IPS-15b (cell line): ENCODE data around the gene ASPM.
"Not testable (repeated sequence)": the region's sequence is repeated elsewhere in the genome, so short reads cannot be mapped to it uniquely, and the experiment has no call there.

Source experiments
- H3K27me3 ChIP-seq: one replicate; pipeline ENCODE4 v1.6.1; 2013; ENCODE audit warnings: low read length; ENCODE audit not compliant: control insufficient read depth, insufficient read depth
- H3K36me3 ChIP-seq: one replicate; pipeline ENCODE4 v1.6.1; 2013; ENCODE audit warnings: low read length; ENCODE audit not compliant: control insufficient read depth, insufficient read depth
- H3K4me1 ChIP-seq: one replicate; pipeline ENCODE4 v1.6.1; 2013; ENCODE audit warnings: mild to moderate bottlenecking, low read length; ENCODE audit not compliant: control insufficient read depth, insufficient read depth
- H3K4me3 ChIP-seq: one replicate; pipeline ENCODE4 v1.5.1; 2013; ENCODE audit warnings: low read depth, low read length
- H3K9ac ChIP-seq: one replicate; pipeline ENCODE4 v1.6.1; 2013; ENCODE audit warnings: low read depth, mild to moderate bottlenecking, low read length
- H3K9me3 ChIP-seq: one replicate; pipeline ENCODE4 v1.6.1; 2013; ENCODE audit warnings: mild to moderate bottlenecking, low read length; ENCODE audit not compliant: control insufficient read depth, insufficient read depth

The ASPM gene

DNA sequence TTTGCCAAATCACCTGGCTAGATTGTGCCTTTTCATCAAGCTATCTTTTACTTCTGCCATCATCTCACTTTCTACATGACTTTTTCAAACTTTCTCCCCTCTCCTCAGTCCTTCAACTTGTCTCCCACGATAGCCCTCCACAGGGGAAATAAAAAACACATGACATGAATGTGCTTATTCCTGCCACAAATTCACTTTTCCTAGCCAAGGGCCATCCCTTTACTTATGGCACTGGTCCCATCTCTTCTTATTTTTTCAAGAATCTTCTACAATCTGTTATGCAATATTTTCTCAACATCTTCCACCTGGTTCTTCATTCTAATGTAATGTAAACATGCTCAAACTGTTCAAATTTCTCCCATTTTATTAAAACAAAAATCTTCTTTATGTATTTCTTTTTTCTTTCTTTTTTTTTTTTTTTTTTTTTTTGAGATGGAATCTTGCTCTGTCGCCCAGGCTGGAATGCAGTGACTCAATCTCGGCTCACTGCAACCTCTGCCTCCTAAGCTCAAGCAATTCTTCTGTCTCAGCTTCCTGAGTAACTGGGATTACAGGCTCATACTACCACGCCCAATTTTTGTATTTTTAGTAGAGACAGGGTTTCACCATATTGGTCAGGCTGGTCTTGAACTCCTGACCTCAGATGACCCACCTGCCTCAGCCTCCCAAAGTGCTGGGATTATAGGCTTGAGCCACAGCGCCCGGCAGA lies 111.7 kb downstream of the ASPM start:
- not testable (repeated sequence) for H3K36me3 ChIP-seq, H3K27me3 ChIP-seq, H3K9ac ChIP-seq, H3K4me1 ChIP-seq, H3K9me3 ChIP-seq, H3K4me3 ChIP-seq
